Parietal lobe (tissue), 1 donor: ENCODE results near the gene PREP. TPM values are rescaled to one million over a fixed set of nuclear protein-coding genes. Genes with fewer than 3 reads are reported as not detected.

ENCODE experiments used
- total RNA-seq: library from RNA; depleted of rRNA; stranded (reverse); fragments of >200 nt; gene quantifications from one replicate; pipeline ENCODE4 v1.2.3, GENCODE V29; 2014

PREP gene
- total RNA-seq, result 43.8 TPM

GRCh38 chr6:105402939-105403935 is at the start of gene PREP:
TSS of gene PREP (minus strand) at chr6:105403082. CDS start at chr6:105402891, 191 bp downstream.

Other genes starting within 250 kb of the PREP start
- 0.94 TPM for gene POPDC3, start 223.1 kb downstream of the PREP start, total RNA-seq